ENCODE data around the gene KCTD10.

Gene KCTD10

DNA sequence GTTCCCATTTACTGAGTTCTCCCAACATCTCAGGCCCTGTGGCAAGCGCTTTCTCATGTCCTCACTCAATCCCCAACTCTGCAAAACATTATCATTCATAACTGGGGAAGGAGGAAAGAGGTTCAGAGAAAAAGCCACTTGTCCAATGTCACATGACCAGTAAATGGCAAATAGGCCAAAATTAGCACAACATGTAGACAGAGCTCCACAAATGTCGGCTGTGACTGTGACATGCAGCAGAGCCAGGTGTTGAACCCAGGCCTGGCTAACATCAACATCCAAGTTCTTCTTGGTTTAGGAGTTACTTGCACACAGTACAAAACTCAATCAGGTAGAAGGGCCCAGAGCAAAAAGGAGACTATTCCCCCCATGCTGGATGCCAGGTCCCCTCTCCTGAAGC, 10.8 kb downstream of the KCTD10 start:
- H3K36me3 ChIP-seq (ENCODE audit: insufficient read depth) = no peaks in the 10 kb centered on the region
- H3K4me2 ChIP-seq = no peak overlapping the region
- H3K4me3 ChIP-seq (IDR thresholded peaks at IDR 0.05; ENCODE audit: insufficient read depth, low read depth, low read length) = no peak overlapping the region
- H3K27me3 ChIP-seq (ENCODE audit: insufficient read depth, low read depth) = no peaks in the 10 kb centered on the region
- no peak overlapping the region for H2AFZ ChIP-seq (ENCODE audit: low read depth)
- H4K20me1 ChIP-seq (ENCODE audit: insufficient read depth) = no peaks in the 10 kb centered on the region
- no peak overlapping the region for H3K9ac ChIP-seq
- no peaks in the 10 kb centered on the region for H3K4me1 ChIP-seq (ENCODE audit: low read depth, poor library complexity, severe bottlenecking)
- H3K27ac ChIP-seq = no peak overlapping the region
- H3K79me2 ChIP-seq (ENCODE audit: insufficient read depth, low read depth) = no peaks in the 10 kb centered on the region
- TF ChIP-seq, protein P1, sequence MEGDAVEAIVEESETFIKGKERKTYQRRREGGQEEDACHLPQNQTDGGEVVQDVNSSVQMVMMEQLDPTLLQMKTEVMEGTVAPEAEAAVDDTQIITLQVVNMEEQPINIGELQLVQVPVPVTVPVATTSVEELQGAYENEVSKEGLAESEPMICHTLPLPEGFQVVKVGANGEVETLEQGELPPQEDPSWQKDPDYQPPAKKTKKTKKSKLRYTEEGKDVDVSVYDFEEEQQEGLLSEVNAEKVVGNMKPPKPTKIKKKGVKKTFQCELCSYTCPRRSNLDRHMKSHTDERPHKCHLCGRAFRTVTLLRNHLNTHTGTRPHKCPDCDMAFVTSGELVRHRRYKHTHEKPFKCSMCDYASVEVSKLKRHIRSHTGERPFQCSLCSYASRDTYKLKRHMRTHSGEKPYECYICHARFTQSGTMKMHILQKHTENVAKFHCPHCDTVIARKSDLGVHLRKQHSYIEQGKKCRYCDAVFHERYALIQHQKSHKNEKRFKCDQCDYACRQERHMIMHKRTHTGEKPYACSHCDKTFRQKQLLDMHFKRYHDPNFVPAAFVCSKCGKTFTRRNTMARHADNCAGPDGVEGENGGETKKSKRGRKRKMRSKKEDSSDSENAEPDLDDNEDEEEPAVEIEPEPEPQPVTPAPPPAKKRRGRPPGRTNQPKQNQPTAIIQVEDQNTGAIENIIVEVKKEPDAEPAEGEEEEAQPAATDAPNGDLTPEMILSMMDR (conservative IDR thresholded peaks at IDR 0.05; ENCODE audit: low read depth, low read length) = no peak

DNA sequence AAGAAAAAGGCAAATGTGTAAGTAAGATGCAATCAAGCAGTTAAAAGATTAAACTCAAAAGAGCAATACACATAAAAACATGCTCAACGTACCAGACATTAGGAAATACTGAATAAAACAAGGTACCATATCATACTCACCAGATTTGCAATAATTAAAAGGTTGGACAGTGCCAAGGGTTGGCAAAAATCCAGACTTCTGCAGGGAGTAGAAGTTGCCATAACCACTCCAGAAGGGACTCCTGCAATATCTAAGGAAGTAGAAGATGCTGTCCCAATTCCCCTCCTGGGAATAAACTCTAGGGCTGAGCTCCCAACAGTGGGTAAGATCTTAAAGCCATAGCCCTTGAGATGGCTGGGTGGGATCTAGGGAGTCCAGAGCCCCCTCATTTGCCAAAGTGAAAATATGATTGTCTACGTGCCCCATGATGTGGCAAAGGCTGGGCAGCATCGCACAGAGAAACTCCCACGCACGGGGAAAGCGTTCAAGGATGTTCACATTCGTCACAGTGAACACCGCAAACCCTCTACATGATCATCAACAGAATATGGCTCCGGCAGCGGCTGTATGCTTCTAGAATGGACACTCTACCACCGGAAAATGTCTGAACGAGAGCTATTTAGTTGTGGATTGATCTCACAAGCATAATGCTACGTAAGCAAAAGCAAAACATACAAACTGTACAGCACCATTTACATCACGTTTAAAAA, 12.3 kb downstream of the KCTD10 start:
- Histone ChIP-seq H3K36me3 (ENCODE audit: insufficient read depth) (no peaks in the 10 kb centered on the region), H4K20me1 (ENCODE audit: insufficient read depth) (no peaks in the 10 kb centered on the region), H2AFZ (ENCODE audit: low read depth) (no peak overlapping the region), H3K27ac (no peak overlapping the region), H3K79me2 (ENCODE audit: insufficient read depth, low read depth) (no peaks in the 10 kb centered on the region), H3K27me3 (ENCODE audit: insufficient read depth, low read depth) (no peaks in the 10 kb centered on the region), H3K9ac (no peak overlapping the region), H3K4me1 (ENCODE audit: low read depth, poor library complexity, severe bottlenecking) (no peaks in the 10 kb centered on the region), H3K4me3 (IDR thresholded peaks at IDR 0.05; ENCODE audit: insufficient read depth, low read depth, low read length) (no peak overlapping the region), H3K4me2 (no peak overlapping the region)
- TF ChIP-seq, protein P1 (conservative IDR thresholded peaks at IDR 0.05; ENCODE audit: low read depth, low read length) = no peak

DNA sequence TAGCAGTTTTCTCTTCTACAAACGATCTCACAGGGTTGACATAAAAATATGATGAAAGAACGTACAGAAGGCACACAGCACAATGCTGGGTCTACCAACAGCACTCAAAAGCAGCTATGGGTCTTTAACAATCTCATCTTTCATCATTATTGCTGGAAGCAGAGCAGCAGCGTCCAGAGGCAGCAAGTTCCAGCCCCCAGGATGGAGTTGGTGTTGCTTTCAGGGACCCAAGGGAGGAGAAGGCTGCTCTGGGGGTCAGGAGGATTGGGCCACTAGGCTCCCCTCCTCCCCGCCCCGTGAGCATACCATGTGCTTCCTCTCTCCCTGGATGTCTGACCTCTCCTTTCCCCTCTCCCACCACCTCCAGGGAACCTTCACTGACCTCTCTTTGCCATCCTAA, 13.3 kb downstream of the KCTD10 start:
- H4K20me1 ChIP-seq (ENCODE audit: insufficient read depth) = no peaks in the 10 kb centered on the region
- no peak overlapping the region for H3K27ac ChIP-seq
- H3K36me3 ChIP-seq (ENCODE audit: insufficient read depth) = no peaks in the 10 kb centered on the region
- no peaks in the 10 kb centered on the region for H3K4me1 ChIP-seq (ENCODE audit: low read depth, poor library complexity, severe bottlenecking)
- TF ChIP-seq, protein P1 (conservative IDR thresholded peaks at IDR 0.05; ENCODE audit: low read depth, low read length) = no peak
- no peaks in the 10 kb centered on the region for H3K79me2 ChIP-seq (ENCODE audit: insufficient read depth, low read depth)
- H3K27me3 ChIP-seq (ENCODE audit: insufficient read depth, low read depth) = no peaks in the 10 kb centered on the region
- no peak overlapping the region for H2AFZ ChIP-seq (ENCODE audit: low read depth)
- H3K4me3 ChIP-seq (IDR thresholded peaks at IDR 0.05; ENCODE audit: insufficient read depth, low read depth, low read length) = no peak overlapping the region
- H3K4me2 ChIP-seq = no peak overlapping the region
- H3K9ac ChIP-seq = no peak overlapping the region

DNA sequence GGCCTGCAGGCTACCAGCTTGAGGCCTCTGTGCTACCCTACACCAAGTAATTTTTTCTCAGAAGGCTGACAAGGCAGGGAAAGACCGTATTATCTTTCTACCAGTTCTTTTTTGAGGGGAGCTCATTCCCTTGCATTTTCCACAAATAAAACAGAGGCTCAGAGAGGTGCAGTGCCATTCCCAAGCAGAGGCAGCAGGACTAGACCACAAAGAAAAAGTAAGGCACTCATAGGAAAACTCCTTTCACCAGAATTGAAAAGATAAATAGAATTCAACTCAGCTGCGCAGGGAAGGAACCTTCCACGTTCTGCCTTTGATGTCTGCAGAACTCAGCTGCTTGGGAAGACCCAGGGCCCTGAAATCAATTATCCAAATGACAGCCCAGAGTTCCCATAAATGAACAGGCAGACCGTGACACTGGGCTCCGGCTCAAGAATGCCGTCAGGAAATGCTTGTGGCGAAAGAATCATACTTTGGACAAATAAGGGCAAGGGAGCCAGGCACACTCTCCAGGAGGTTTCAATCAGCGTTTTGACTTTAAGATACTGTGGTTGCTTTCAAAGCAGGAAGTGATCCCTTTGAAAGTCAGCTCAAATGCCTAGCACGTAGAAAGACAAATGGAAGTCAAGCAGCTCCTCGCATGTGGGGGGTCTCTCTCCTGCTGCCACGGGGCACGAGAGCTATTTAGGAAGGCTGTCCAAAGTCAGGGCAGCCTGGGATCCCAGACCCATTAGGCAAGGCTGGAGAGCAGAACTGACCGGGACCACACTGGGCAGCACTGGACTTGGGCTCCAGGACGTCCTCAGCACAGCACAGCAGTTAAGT, 14.0 kb downstream of the KCTD10 start:
- Histone ChIP-seq H3K79me2 (ENCODE audit: insufficient read depth, low read depth) (no peaks in the 10 kb centered on the region), H2AFZ (ENCODE audit: low read depth) (no peak overlapping the region), H4K20me1 (ENCODE audit: insufficient read depth) (no peaks in the 10 kb centered on the region), H3K4me3 (IDR thresholded peaks at IDR 0.05; ENCODE audit: insufficient read depth, low read depth, low read length) (no peak overlapping the region), H3K27ac (no peak overlapping the region), H3K4me2 (no peak overlapping the region), H3K36me3 (ENCODE audit: insufficient read depth) (no peaks in the 10 kb centered on the region), H3K4me1 (ENCODE audit: low read depth, poor library complexity, severe bottlenecking) (no peaks in the 10 kb centered on the region), H3K9ac (no peak overlapping the region), H3K27me3 (ENCODE audit: insufficient read depth, low read depth) (no peaks in the 10 kb centered on the region)
- TF ChIP-seq, protein P1 (conservative IDR thresholded peaks at IDR 0.05; ENCODE audit: low read depth, low read length) = no peak
